OCI-LY7 (cell line): Measurements from ENCODE around the gene NREP. TPM values are rescaled to one million over a fixed set of nuclear protein-coding genes. Genes with fewer than 3 reads are reported as not detected.

Source experiments
- BruUV-seq: library from RNA; stranded (reverse); fragments of 400-500 nt; replicated peaks from 2 replicates; lab custom pipeline; 2021; lab: Mats Ljungman, UMichigan
- CTCF ChIA-PET: fragments of 300-600 bp; sonication (Branson Sonifier 250); formaldehyde crosslinking; loops from one replicate; lab custom pipeline; 2022; ENCODE audit warnings: antibody characterized with exemption; ENCODE audit not compliant: unreplicated experiment; lab: Charles Lee
- POLR2A ChIA-PET: fragments of 300-600 bp; sonication (Branson Sonifier 250); formaldehyde crosslinking; loops from one replicate; lab custom pipeline; 2022; ENCODE audit warnings: antibody characterized with exemption; lab: Charles Lee
- DNase-seq: peaks from one replicate; pipeline ENCODE4 v3.0.0-alpha.2; 2015; ENCODE audit warnings: low spot score
- H2AFZ ChIP-seq: fragments of 200-600 bp; sonication (generic), shearing (Covaris generic); 2 replicates; pipeline ENCODE4 v1.6.1; 2014; ENCODE audit warnings: mild to moderate bottlenecking, antibody characterized with exemption, low read length, moderate library complexity
- H3K27ac ChIP-seq: fragments of 200-600 bp; sonication (generic); 2 replicates; pipeline ENCODE4 v1.5.1; 2014; ENCODE audit warnings: mixed run types, low read depth, mild to moderate bottlenecking, moderate library complexity, low read length, inconsistent platforms; ENCODE audit not compliant: poor library complexity, severe bottlenecking
- H3K36me3 ChIP-seq: fragments of 200-600 bp; sonication (generic); 2 replicates; pipeline ENCODE4 v1.6.1; 2014; ENCODE audit warnings: mild to moderate bottlenecking, antibody characterized with exemption, low read length, moderate library complexity, mixed read lengths; ENCODE audit not compliant: insufficient read depth
- H3K4me1 ChIP-seq: fragments of 200-600 bp; sonication (generic); 2 replicates; pipeline ENCODE4 v1.5.1; 2014; ENCODE audit warnings: mild to moderate bottlenecking, low read length; ENCODE audit not compliant: insufficient read depth, poor library complexity, severe bottlenecking
- H3K4me2 ChIP-seq: fragments of 200-600 bp; sonication (generic); 2 replicates; pipeline ENCODE4 v1.6.1; 2014; ENCODE audit warnings: mild to moderate bottlenecking, low read length
- H3K4me3 ChIP-seq: fragments of 200-600 bp; sonication (generic); 2 replicates; pipeline ENCODE4 v1.5.1; 2014; ENCODE audit warnings: mild to moderate bottlenecking, low read depth, low read length; ENCODE audit not compliant: poor library complexity, severe bottlenecking
- H3K79me2 ChIP-seq: fragments of 200-600 bp; sonication (generic); 2 replicates; pipeline ENCODE4 v1.6.1; 2016; ENCODE audit warnings: low read depth, mild to moderate bottlenecking, low read length, moderate library complexity, mixed read lengths; ENCODE audit not compliant: insufficient read depth
- H3K9me2 ChIP-seq: fragments of 200-600 bp; sonication (generic); 2 replicates; pipeline ENCODE4 v1.6.1; 2016; ENCODE audit warnings: mild to moderate bottlenecking, low read length, mixed read lengths; ENCODE audit not compliant: insufficient read depth
- H3K9me3 ChIP-seq: fragments of 200-600 bp; sonication (generic); 2 replicates; pipeline ENCODE4 v1.6.1; 2014; ENCODE audit warnings: mild to moderate bottlenecking, mixed run types, low read length, mixed read lengths
- H4K20me1 ChIP-seq: fragments of 200-600 bp; sonication (generic); 2 replicates; pipeline ENCODE4 v1.6.1; 2014; ENCODE audit warnings: mild to moderate bottlenecking, antibody characterized with exemption, low read length, moderate library complexity, mixed read lengths; ENCODE audit not compliant: insufficient read depth
- CTCF ChIP-seq: fragments of 200-600 bp; sonication (generic); conservative IDR thresholded peaks from 2 replicates; pipeline ENCODE4 v1.5.1; 2014; ENCODE audit warnings: mild to moderate bottlenecking, antibody characterized with exemption, low read length, moderate library complexity, mixed read lengths
- EZH2phosphoT487 ChIP-seq: fragments of 200-600 bp; sonication (generic); IDR thresholded peaks from 2 replicates; pipeline ENCODE4 v1.6.1; 2018; ENCODE audit warnings: low read depth, borderline replicate concordance, mild to moderate bottlenecking, mixed run types, antibody characterized with exemption, low read length, moderate library complexity, mixed read lengths
- intact Hi-C: fragments of 100-400 bp; cut with micrococcal nuclease; formaldehyde crosslinking; loops from one replicate; pipeline ENCODE4 v1.10.0; 2022; ENCODE audit not compliant: unreplicated experiment
- total RNA-seq, 2 experiments: library from RNA; depleted of rRNA in 1 of 2; stranded (reverse); fragments of >200 nt in 1 of 2; shearing (Covaris generic) in 1 of 2; gene quantifications; 2 replicates each; pipeline ENCODE4 v1.2.3, GENCODE V29; 2014 to 2022

NREP gene
- total RNA-seq, 2 experiments from 2014 or later, result 40.0 to 100 TPM

GRCh38 chr5:111745075-111745739, 11.8 kb downstream of the NREP start:
- H3K79me2 ChIP-seq, result no peaks in the 10 kb centered on the region
- no peak for TF ChIP-seq CTCF
- TF ChIP-seq EZH2phosphoT487, result no peak
- H3K4me1 ChIP-seq, result peaks cover 29% of the 10 kb centered on the region
- no peak overlapping the region for H3K4me2 ChIP-seq
- intact Hi-C loops, result no loop called here
- ChIA-PET CTCF (no interaction called here), POLR2A (no interaction called here)
- BruUV-seq, result no TSS peak
- H3K36me3 ChIP-seq, result peaks cover 3% of the 10 kb centered on the region; the same call in 1 of the 2 replicates
- H3K9me2 ChIP-seq, result no peaks in the 10 kb centered on the region
- H3K9me3 ChIP-seq, result no peaks in the 10 kb centered on the region
- DNase-seq, result no peak
- H3K27ac ChIP-seq, result no peak overlapping the region
- no peak overlapping the region for H2AFZ ChIP-seq
- H3K4me3 ChIP-seq, result no peak overlapping the region
- H4K20me1 ChIP-seq, result 0 out of 2 replicates have a peak, but pooled peaks cover 4% of the 10 kb centered on the region

- Histone ChIP-seq H3K4me3 (no peak overlapping the region), H3K9me3 (no peaks in the 10 kb centered on the region), H2AFZ (no peak overlapping the region), H3K36me3 (no peaks in the 10 kb centered on the region; the same call in 1 of the 2 replicates), H3K4me2 (no peak overlapping the region), H3K27ac (no peak overlapping the region), H3K79me2 (no peaks in the 10 kb centered on the region), H3K4me1 (peaks cover 37% of the 10 kb centered on the region), H3K9me2 (no peaks in the 10 kb centered on the region), H4K20me1 (0 out of 2 replicates have a peak, but pooled peaks cover 4% of the 10 kb centered on the region)
- TF ChIP-seq CTCF (no peak), EZH2phosphoT487 (no peak)
- ChIA-PET CTCF (no interaction called here), POLR2A (no interaction called here)
- BruUV-seq, result no TSS peak
- intact Hi-C loops, result no loop called here
- no peak for DNase-seq
Measured at GRCh38 chr5:111744455-111744854, 12.5 kb downstream of the NREP start.

- BruUV-seq, result no TSS peak
- no peak for TF ChIP-seq EZH2phosphoT487
- no peak for TF ChIP-seq CTCF
- Histone ChIP-seq H3K9me2 (no peaks in the 10 kb centered on the region), H3K4me1 (peaks cover 42% of the 10 kb centered on the region), H3K27ac (no peak overlapping the region), H3K4me2 (no peak overlapping the region), H3K36me3 (no peaks in the 10 kb centered on the region; the same call in 1 of the 2 replicates), H3K9me3 (no peaks in the 10 kb centered on the region), H2AFZ (no peak overlapping the region), H3K4me3 (no peak overlapping the region), H3K79me2 (no peaks in the 10 kb centered on the region), H4K20me1 (0 out of 2 replicates have a peak, but pooled peaks cover 4% of the 10 kb centered on the region)
- intact Hi-C loops, result no loop called here
- ChIA-PET POLR2A (interaction anchor here (0.7 to 3.2 kb wide), 3 partner anchors 9 to 17 kb away, joined by 3 to 7 read pairs (median 3); no protein-coding TSS in a partner anchor), CTCF (no interaction called here)
- no peak for DNase-seq
Measured at GRCh38 chr5:111743988-111744387, 13.0 kb downstream of the NREP start.
